CD4-positive, alpha-beta T cell treated with Interferon gamma for 1 hour (primary cell): ENCODE data around the gene CD27.
"Not testable (repeated sequence)": the region's sequence is repeated elsewhere in the genome, so short reads cannot be mapped to it uniquely, and the experiment has no call there.

Experiments used
- DNase-seq: peaks from one replicate; pipeline ENCODE4 v3.0.0-alpha.2; 2020

CD27 gene

GRCh38 chr12:6462234-6462995, 17.7 kb downstream of the CD27 start:
- no peak for DNase-seq

GRCh38 chr12:6463216-6463615, 18.5 kb downstream of the CD27 start:
- no peak for DNase-seq

- no peak for DNase-seq
Observed at GRCh38 chr12:6463858-6464257, 19.1 kb downstream of the CD27 start.

GRCh38 chr12:6464531-6464930, 19.8 kb downstream of the CD27 start:
- DNase-seq: no peak

- DNase-seq: peak; percentile 28
Observed at GRCh38 chr12:6465467-6466183, 20.9 kb downstream of the CD27 start.

GRCh38 chr12:6466184-6466573, 21.4 kb downstream of the CD27 start:
- no peak for DNase-seq

- DNase-seq: not testable (repeated sequence)
Observed at GRCh38 chr12:6466751-6467150, 22.0 kb downstream of the CD27 start.

GRCh38 chr12:6467571-6468282, 23.0 kb downstream of the CD27 start:
- not testable (repeated sequence) for DNase-seq

GRCh38 chr12:6468283-6468575, 23.5 kb downstream of the CD27 start:
- no peak for DNase-seq

GRCh38 chr12:6469092-6469491, 24.3 kb downstream of the CD27 start:
- no peak for DNase-seq

- no peak for DNase-seq
Observed at GRCh38 chr12:6469609-6470374, 25.0 kb downstream of the CD27 start.

GRCh38 chr12:6470375-6471163, 25.8 kb downstream of the CD27 start, which contains the start of gene VAMP1:
VAMP1 (minus strand) TSS chr12:6470677; CDS start chr12:6470531, 146 bp downstream.
- peak; percentile 94 for DNase-seq

GRCh38 chr12:6471989-6472360, 27.2 kb downstream of the CD27 start:
- no peak for DNase-seq

GRCh38 chr12:6472491-6472890, 27.7 kb downstream of the CD27 start:
- DNase-seq: no peak

- DNase-seq: not testable (repeated sequence)
Observed at GRCh38 chr12:6475233-6475975, 30.6 kb downstream of the CD27 start.

- no peak for DNase-seq
Observed at GRCh38 chr12:6476489-6476888, 31.7 kb downstream of the CD27 start.

GRCh38 chr12:6477601-6478377, 33.0 kb downstream of the CD27 start:
- not testable (repeated sequence) for DNase-seq

- no peak for DNase-seq
Observed at GRCh38 chr12:6478416-6478815, 33.7 kb downstream of the CD27 start.

GRCh38 chr12:6488240-6488639, 43.5 kb downstream of the CD27 start:
- DNase-seq: no peak

GRCh38 chr12:6489449-6489848, 44.7 kb downstream of the CD27 start:
- DNase-seq: no peak

- DNase-seq: not testable (repeated sequence)
Observed at GRCh38 chr12:6490673-6491072, 45.9 kb downstream of the CD27 start.
